Measurements from ENCODE around the gene ERBB3.

Gene ERBB3

GRCh38 chr12:56152132-56152755, 72.3 kb downstream of the ERBB3 start, which contains the start of gene MYL6B (continued):
- TF ChIP-seq ZSCAN18 (tag by site-specific recombination; IDR thresholded peaks at IDR 0.05) (0 out of 2 replicates have a peak, but pooled peaks have one; percentile 27), ZNF23 (tag by site-specific recombination; IDR thresholded peaks at IDR 0.05; ENCODE audit: borderline replicate concordance) (no peak), ZNF488 (tag by site-specific recombination; IDR thresholded peaks at IDR 0.05) (no peak), PRDM6 (tag by site-specific recombination; IDR thresholded peaks at IDR 0.05) (no peak), ZNF433 (tag by site-specific recombination; IDR thresholded peaks at IDR 0.05; ENCODE audit: low read depth) (no peak), OVOL3 (tag by site-specific recombination; IDR thresholded peaks at IDR 0.05) (no peak), ZNF404 (tag by site-specific recombination; IDR thresholded peaks at IDR 0.05) (no peak), ZSCAN16 (tag by site-specific recombination; IDR thresholded peaks at IDR 0.05) (no peak), GLIS2 (tag by site-specific recombination; IDR thresholded peaks at IDR 0.05) (peak; percentile 70), ZNF530 (tag by site-specific recombination; IDR thresholded peaks at IDR 0.05; ENCODE audit: low read depth) (no peak), ZNF335 (tag by site-specific recombination; conservative IDR thresholded peaks at IDR 0.05) (peak; percentile 98), PBX3 (CRISPR knock-in tag; IDR thresholded peaks at IDR 0.05) (0 out of 2 replicates have a peak, but pooled peaks have one; percentile 33), ZNF610 (tag by site-specific recombination; IDR thresholded peaks at IDR 0.05; ENCODE audit: borderline replicate concordance) (peak; percentile 55; the same call in 1 of the 2 replicates), ZNF510 (tag by site-specific recombination; IDR thresholded peaks at IDR 0.05; ENCODE audit: insufficient replicate concordance) (no peak), ZXDB (tag by site-specific recombination; IDR thresholded peaks at IDR 0.05) (peak; percentile 88), ZNF645 (tag by site-specific recombination; IDR thresholded peaks at IDR 0.05) (no peak), ZBTB21 (tag by site-specific recombination; IDR thresholded peaks at IDR 0.05) (peak; percentile 59), SP2 (tag by site-specific recombination; IDR thresholded peaks at IDR 0.05) (peak; percentile 82), ZNF449 (tag by site-specific recombination; IDR thresholded peaks at IDR 0.05) (0 out of 2 replicates have a peak, but pooled peaks have one; percentile 27), ZNF785 (tag by site-specific recombination; IDR thresholded peaks at IDR 0.05) (no peak), ZNF324 (tag by site-specific recombination; IDR thresholded peaks at IDR 0.05) (peak; percentile 66), ZBTB1 (tag by site-specific recombination; IDR thresholded peaks at IDR 0.05) (no peak), BCL11B (tag by site-specific recombination; IDR thresholded peaks at IDR 0.05; ENCODE audit: low read depth) (peak; percentile 56; the same call in 1 of the 2 replicates), ZNF76 (tag by site-specific recombination; IDR thresholded peaks at IDR 0.05; ENCODE audit: borderline replicate concordance, low read depth) (peak; percentile 98), ZNF175 (tag by site-specific recombination; IDR thresholded peaks at IDR 0.05) (no peak), ZNF211 (tag by site-specific recombination; IDR thresholded peaks at IDR 0.05; ENCODE audit: low read depth) (no peak), FEZF1 (tag by site-specific recombination; IDR thresholded peaks at IDR 0.05) (0 out of 2 replicates have a peak, but pooled peaks have one; percentile 8), ZFP41 (tag by site-specific recombination; IDR thresholded peaks at IDR 0.05; ENCODE audit: borderline replicate concordance) (no peak), ZBTB10 (tag by site-specific recombination; IDR thresholded peaks at IDR 0.05) (peak; percentile 97)

Measured in HEK293 (cell line).